Measurements from ENCODE around the gene ACO1.

ACO1 gene

DNA sequence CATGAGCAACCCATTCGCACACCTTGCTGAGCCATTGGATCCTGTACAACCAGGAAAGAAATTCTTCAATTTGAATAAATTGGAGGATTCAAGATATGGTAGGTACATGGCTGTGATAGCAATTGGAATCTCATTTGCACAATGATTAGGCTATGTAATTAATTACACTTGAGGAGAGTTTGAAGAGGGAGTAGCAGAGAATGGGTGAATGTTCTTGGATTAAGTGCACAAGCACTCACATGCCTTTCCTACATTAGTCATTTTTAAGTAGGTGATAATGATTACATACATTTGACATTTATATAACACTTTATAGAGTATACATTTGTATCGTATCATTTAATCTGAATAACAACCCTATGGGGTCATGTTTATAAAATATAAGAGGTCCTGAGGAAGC is 21.1 kb downstream of the ACO1 start:
- TF ChIP-seq, protein P1, sequence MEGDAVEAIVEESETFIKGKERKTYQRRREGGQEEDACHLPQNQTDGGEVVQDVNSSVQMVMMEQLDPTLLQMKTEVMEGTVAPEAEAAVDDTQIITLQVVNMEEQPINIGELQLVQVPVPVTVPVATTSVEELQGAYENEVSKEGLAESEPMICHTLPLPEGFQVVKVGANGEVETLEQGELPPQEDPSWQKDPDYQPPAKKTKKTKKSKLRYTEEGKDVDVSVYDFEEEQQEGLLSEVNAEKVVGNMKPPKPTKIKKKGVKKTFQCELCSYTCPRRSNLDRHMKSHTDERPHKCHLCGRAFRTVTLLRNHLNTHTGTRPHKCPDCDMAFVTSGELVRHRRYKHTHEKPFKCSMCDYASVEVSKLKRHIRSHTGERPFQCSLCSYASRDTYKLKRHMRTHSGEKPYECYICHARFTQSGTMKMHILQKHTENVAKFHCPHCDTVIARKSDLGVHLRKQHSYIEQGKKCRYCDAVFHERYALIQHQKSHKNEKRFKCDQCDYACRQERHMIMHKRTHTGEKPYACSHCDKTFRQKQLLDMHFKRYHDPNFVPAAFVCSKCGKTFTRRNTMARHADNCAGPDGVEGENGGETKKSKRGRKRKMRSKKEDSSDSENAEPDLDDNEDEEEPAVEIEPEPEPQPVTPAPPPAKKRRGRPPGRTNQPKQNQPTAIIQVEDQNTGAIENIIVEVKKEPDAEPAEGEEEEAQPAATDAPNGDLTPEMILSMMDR (conservative IDR thresholded peaks at IDR 0.05) = no peak
- H3K27ac ChIP-seq = no peak overlapping the region

DNA sequence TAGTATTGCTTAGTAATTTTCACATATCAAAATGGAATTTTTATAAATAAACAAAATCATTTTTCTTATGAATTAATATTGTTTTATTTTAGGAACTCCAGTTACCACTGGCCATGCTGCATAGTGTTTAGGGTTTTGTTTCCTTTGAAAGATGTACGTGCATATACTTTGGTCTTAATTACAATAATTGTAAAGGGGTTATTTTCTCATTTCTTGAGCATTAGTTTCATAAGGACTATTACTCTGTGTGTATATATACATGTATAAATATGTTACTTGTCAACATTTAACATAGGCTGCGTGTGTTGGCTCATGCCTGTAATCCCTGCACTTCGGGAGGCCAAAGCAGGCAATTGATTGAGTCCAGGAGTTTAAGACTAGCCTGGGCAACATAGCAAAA is 21.6 kb downstream of the ACO1 start:
- no peak overlapping the region for H3K27ac ChIP-seq
- TF ChIP-seq, protein P1 (conservative IDR thresholded peaks at IDR 0.05) = no peak

DNA sequence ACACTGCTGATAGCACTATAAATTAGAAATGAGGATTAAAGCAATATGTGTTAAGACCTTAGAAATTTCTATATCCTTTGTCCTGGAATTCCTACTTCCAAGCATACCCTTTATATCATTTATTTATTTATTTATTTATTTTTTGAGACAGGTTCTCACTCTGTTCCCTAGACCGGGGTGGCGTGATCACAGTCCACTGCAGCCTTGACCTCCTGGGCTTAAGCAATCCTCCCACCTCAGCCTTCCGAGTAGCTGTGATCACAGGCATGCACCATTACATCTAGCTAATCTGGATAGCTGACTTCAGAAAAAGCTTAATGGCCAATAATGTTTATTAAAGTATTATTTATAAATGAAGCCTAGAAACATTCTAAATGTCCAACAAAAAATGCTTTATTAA is 27.3 kb downstream of the ACO1 start:
- TF ChIP-seq, protein P1 (conservative IDR thresholded peaks at IDR 0.05) = no peak
- H3K27ac ChIP-seq = no peak overlapping the region

DNA sequence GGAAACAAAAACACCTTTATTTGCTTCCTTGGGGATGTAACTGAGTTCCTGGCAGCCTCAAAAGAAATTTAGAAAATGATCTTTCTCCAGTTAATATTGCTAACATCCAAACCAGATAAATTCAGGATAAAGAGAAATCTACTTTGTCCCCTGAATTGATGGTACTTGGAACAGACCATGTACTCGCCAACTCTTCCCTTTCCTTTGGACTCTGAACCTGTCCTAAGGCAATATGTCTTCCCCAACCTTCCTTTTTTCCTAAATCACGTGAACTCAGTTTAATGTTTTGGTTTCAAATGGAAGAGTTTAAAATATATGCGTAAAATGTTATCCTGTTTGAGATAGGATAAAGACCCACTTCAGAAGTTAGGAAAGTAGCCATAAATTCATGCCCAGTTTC is 28.0 kb downstream of the ACO1 start:
- H3K27ac ChIP-seq = no peak overlapping the region
- TF ChIP-seq, protein P1 (conservative IDR thresholded peaks at IDR 0.05) = no peak

DNA sequence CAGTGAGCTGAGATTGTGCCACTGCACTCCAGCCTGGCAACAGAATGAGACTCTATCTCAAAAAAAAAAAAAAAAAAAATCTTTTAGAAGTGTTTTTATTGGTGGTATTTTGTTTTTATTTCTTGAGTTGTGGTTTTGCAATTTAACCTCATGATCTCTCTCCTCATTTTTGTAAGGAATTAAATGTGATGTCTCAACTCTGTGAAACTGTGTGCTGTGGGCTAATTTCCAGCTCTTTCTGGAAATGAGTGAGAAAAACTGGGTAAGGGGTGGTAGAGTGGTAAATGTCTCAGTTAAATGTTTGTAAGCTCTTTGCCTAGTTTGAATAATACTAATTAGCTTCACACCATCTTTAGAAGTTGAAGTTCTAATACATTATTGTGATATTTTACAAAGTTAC is 29.0 kb downstream of the ACO1 start:
- H3K27ac ChIP-seq = no peak overlapping the region
- TF ChIP-seq, protein P1 (conservative IDR thresholded peaks at IDR 0.05) = no peak

DNA sequence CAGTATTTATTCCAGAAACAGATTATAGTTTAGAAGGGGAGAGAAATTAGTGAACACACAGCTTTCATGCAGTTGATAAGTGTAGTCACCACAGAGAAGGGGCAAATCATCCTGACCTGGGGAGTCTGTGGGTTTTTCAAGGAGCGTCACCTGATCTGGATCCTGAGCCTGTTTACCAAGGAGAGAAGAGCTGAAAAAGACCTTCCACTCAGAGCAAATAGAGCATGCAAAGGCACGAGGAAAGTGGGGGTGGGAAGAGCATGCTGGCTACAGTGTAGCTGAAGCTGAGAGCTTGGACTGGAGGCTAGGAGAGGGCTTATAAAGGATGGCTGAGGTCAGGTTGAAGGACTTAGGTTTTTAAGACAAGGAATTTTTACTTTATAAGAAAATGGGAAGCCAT is 30.4 kb downstream of the ACO1 start:
- H3K27ac ChIP-seq = no peak overlapping the region
- TF ChIP-seq, protein P1 (conservative IDR thresholded peaks at IDR 0.05) = no peak

DNA sequence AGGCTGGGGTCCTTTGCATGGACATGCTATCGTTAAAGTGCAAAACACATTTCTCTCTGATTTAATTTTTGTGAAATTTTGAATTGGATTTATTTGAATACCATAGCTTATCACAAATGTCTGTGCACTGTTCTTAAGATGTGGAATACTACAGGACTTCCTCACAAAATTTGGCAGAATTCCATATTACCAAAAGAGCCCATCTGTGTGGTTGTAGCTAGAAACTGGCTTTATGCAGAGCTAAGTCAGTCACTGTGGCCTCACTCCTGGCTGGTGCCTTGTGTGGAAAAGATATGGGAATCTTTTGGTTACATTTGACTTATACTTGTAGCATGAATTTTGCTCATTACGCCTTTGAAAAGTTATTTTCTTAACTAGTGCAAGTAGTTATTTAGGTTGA is 35.5 kb downstream of the ACO1 start:
- H3K27ac ChIP-seq = no peak overlapping the region
- TF ChIP-seq, protein P1 (conservative IDR thresholded peaks at IDR 0.05) = no peak

All from VCaP (cell line).